Measurements from ENCODE around the gene SIT1.

DNA sequence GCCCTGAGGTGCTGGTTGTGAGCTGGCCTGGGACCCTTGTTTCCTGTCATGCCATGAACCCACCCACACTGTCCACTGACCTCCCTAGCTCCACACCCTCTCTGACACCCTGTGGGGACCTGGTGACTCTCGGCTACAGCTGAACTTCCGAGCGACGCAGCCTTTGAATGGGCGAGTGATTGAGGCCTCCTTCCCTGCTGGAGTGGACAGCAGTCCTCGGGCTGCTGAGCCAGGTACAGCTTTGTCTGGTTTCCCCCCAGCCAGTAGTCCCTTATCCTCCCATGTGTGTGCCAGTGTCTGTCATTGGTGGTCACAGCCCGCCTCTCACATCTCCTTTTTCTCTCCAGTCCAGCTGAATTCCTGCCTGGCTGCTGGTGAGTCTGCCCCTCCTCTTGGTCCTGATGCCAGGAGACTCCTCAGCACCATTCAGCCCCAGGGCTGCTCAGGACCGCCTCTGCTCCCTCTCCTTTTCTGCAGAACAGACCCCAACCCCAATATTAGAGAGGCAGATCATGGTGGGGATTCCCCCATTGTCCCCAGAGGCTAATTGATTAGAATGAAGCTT is 29.1 kb upstream of the SIT1 start:
- TF ChIP-seq, protein P1, sequence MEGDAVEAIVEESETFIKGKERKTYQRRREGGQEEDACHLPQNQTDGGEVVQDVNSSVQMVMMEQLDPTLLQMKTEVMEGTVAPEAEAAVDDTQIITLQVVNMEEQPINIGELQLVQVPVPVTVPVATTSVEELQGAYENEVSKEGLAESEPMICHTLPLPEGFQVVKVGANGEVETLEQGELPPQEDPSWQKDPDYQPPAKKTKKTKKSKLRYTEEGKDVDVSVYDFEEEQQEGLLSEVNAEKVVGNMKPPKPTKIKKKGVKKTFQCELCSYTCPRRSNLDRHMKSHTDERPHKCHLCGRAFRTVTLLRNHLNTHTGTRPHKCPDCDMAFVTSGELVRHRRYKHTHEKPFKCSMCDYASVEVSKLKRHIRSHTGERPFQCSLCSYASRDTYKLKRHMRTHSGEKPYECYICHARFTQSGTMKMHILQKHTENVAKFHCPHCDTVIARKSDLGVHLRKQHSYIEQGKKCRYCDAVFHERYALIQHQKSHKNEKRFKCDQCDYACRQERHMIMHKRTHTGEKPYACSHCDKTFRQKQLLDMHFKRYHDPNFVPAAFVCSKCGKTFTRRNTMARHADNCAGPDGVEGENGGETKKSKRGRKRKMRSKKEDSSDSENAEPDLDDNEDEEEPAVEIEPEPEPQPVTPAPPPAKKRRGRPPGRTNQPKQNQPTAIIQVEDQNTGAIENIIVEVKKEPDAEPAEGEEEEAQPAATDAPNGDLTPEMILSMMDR (IDR thresholded peaks at IDR 0.05 in 8 of 11, conservative IDR thresholded peaks at IDR 0.05 in 3 of 11): no peak
- TF ChIP-seq POLR2A (IDR thresholded peaks at IDR 0.05) (no peak), POLR2AphosphoS5 (IDR thresholded peaks at IDR 0.05) (no peak)

Measured in spleen (tissue), 7 donors.